ENCODE data around the gene CAMK4.
"Not testable (repeated sequence)": the region's sequence is repeated elsewhere in the genome, so short reads cannot be mapped to it uniquely, and the experiment has no call there.

The CAMK4 gene

DNA sequence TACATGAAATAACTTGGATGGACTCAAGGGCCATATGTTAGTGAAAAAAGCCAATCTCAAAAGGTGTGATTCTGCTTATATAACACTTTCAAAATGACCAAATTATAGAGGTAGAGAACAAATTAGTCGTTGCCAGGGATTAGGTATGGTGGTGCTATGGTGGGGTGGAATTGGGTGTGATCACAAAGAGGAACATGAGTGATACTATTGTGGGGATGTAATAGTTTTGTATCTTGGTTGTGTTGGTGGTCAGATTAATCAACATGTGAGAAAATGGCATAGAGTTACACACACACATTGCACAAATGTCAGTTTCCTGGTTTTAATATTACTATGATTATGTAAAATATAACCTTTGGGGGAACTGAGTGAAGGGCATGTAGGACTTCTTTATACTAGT, 31.9 kb downstream of the CAMK4 start:
- no peak for DNase-seq (ENCODE audit: low read depth in 2 of 2)

DNA sequence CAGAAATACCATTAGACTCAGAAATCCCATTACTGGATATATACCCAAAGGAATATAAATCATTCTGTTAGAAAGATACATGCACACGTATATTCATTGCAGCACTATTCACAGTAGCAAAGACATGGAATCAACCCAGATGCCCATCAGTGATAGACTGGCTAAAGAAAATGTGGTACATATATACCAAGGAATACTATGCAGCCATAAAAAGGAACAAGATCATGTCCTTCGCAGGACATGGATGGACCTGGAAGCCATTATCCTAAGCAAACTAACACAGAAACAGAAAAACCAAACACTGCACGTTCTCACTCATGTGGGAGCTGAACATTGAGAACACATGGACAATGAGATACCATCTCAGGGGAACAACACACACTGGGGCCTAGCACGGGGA, 33.4 kb downstream of the CAMK4 start:
- not testable (repeated sequence) for DNase-seq (ENCODE audit: low read depth in 2 of 2)

DNA sequence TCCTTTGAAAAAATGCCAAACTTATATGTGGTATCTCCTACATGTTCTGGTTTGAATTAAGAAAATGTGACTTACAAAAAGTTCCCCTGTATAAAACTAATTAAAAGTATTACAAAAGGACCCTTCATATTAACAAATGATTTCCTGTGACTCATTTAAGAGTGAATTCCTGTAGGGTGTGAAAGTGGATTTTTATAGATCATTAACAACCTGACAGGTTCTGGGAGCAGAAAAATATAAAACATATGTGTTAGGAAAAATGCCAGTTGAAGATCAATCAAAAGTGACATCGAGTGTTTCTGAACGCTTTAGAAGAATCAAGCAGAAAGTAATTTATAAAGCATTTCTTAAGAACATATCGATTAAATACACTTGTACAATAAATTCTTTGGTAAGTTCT, 35.5 kb downstream of the CAMK4 start:
- DNase-seq (ENCODE audit: low read depth in 2 of 2), result no peak

DNA sequence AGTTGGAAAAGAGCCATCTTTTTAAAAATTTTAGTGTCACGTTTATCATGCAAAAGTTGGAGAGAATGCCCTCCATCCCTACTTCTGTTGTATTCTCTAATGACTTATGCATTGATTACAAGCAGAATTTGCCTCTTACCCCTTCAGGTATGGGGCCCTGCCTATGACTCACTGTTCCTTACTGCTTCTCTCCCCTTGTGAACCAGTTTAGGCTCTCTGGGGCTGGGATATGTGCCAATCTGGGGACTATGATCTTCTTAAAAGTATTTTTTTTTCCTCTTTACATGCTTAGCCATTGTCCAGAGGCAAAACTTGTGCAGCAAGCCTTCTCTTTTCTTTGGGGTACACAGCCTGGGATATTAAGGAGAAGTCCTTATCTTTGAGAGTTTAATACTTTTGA, 37.4 kb downstream of the CAMK4 start:
- DNase-seq (ENCODE audit: low read depth in 2 of 2), result no peak

DNA sequence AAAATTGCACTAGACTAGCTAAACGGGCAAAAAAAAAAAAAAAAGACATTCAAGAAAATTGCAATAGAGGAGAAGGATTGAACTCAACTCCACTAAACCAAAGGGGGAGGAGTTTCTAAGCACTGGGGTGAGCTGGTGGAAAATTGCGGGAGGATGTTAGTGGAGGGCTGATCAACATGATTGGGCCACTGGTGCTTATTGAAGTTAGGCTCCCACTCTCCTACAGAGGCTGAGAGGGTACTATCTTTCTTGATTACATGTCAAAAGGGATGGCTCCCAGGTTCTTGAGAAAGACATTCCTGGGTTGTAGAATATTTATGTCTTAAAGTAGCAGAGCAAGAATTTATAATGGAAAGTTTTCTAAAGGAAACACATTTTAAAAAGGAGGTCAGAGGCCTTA, 38.0 kb downstream of the CAMK4 start:
- DNase-seq (ENCODE audit: low read depth in 2 of 2), result no peak

DNA sequence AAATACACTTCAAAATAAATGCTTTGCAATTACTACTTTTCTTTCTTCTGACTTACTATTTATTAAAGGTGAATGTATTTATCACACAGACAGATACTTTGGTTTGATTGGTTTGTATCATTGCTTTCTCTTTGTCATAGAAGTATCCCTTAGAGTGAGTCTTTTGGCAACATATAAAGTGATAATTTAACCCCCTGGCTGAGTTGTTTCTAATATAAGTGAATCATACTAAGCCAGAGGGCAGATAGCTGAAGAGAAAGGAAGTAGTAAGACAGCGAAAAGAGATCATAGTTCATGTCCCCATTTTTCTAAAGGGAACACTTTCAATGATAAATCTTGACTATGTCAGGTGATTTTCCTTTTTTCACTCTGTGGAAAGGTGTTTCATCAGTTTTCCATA, 38.6 kb downstream of the CAMK4 start:
- no peak for DNase-seq (ENCODE audit: low read depth in 2 of 2)

DNA sequence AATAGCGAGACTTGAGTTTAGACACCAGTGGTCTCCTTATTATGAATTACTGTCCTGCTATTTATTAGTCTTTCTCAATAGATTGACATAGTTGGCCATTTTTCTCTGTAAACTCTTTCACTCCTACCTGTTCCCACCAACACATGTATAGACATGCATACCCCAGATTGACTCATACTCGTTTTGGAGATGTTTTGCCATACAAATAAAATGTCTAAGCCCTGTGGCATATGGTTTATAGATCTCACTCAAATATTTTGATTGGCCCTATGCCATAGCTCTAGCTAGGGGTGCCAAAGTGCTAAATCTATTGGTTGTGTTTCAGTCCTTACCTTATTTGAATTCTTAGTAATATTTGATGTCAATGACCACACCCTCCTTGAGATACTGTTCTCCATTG, 42.3 kb downstream of the CAMK4 start:
- no peak for DNase-seq (ENCODE audit: low read depth in 2 of 2)

DNA sequence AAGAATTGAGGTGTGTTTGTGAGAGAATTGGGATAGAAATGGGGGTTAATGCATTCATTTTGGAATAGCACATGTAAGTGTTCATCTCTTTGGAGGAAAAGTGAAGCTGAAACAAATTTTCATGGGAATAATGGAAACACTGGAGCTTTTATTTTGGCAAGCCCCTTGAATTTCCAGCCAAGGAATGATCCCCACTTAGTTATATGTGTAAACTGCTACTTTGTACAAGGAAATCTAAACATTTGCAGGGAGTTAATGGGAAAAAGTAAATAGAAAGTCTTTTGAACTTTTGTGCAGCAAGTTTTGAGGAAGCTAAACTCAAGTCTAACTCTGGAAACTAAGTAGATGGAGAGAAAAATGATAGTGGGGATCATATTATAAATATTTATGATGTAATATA, 44.1 kb downstream of the CAMK4 start:
- no peak for DNase-seq (ENCODE audit: low read depth in 2 of 2)

DNA sequence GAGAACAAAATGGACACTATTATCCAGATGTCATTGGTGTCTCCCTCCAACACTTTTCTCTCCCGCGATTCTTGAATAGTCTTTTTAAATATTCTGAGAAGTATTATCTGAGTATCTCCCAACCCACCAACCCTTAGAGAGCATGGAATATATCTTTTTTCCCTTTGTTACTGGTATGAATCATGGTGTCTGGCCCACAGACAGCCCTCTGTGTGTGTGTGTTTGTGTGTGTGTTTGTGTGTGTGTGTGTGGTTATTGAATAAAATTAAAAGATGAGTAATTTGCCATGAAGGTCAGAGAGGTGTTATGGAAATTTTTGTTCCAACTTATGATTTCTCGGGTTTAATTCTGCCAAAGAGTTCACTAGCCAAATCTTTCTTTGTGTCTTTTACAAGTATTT, 47.7 kb downstream of the CAMK4 start:
- no peak for DNase-seq (ENCODE audit: low read depth in 2 of 2)

DNA sequence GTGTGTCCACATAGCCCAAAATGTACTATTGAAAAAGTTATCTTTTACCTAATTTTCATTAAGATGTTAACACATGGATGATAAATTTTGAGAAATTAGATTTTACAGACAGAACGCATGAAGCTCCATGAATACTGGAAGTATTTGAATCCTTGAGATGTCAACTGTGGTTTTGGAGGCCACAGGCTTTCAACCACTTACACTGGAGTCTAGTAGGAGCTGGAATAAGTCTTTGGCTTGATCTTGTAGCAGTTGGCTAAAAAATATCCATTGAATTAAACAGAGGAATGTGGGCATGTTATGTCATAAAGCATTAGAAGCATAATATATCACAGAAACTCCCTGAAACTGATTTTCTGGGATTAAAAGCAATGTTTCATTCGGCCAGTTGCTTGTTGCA, 52.9 kb downstream of the CAMK4 start:
- no peak for DNase-seq (ENCODE audit: low read depth in 2 of 2)

DNA sequence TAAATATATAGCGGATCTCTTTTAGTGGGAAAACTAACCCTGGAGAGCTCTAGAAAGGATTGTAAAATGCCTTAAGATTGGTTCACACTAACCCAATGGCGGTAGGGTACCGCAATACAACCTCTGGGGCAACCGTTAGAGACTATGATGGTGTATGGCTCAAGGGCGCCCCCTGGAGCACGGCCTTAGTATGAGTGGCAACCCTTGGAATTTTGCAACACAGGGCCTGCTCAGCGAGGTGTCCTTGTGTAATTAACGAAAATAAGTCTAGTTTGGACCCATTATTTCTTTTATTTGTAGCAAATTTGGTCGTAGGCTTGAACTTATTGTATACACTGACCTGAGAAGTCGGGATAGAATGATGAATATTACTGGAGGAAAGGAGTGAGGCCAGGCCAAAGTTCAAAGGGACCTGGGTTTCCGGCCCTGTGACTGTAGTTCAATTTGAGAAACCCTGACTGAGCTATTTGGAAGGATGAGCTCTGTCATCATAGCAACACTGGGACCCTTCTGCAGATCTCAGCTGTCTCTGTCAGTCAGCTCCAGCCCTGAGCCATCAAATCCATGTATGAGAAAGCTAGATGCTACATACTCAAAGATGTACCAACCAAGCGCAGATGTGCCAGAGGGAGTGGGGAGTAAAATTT, 54.8 kb downstream of the CAMK4 start:
- peak; percentile 77 to 87 for DNase-seq (ENCODE audit: low read depth in 2 of 2)

DNA sequence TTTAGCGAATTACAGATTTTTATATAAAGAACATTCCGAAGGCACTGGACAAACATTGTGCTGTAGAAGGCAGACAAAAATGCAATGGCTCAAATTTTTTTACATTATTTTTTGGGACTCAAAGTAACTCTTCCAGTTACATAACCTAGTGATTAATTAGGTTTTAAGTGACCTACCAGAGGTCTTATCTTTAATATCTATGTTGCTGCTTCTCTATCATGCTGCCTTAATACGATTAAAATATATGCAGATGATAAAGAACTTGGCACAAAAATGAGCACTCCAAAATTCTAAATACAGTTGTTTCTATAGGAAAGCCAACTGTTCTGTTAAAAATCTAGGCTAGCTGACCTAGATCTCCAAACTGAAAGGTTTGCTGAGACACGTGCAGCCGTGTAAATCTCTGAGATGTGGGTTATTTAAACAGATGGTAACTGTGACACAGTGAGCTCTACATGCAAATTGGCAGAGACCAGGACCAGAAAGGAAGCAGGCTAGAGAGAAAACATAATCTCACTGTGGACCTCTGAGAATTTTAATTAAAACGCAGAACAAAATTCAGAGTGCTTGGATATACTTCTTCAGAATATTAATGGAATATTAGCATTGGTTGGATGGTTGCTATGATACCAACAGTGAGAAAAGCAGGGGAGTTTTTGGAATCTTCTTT, 56.2 kb downstream of the CAMK4 start:
- no peak for DNase-seq (ENCODE audit: low read depth in 2 of 2)

DNA sequence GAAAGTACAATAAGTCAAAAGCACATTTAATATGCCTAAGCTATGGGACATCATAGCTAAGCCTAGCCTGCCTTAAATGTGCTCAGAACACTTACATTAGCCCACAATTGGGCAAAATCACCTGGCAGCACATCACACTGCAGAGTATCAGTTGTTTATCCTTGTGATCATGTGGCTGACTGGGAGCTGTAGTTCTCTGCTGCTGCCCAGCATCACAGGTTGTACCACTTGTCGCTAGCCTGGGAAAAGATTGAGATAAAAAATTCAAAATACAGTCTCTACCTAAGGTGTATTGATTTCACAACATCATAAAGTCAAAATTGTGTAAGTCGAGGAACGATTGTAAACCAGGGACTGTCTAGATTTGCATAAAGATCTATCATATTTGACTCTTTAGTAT, 58.6 kb downstream of the CAMK4 start:
- DNase-seq (ENCODE audit: low read depth in 2 of 2), result no peak

DNA sequence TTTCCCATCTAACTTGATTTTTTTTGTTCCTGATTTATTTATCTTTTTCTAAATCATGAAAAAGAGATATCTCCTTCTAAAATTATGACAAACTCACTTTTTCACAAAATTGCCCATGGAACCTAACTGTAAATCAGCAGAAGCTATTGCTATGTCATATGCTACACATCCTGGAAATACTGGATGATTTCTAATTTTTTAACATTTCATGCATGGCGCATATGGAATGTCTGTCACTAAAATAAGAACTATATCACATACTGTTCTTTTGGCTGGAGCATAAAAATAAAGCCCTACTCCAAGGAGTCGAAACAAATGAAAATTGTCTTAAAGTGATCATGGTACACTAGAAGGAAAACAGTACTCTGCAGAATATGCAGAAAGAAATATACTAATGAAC, 60.6 kb downstream of the CAMK4 start:
- no peak for DNase-seq (ENCODE audit: low read depth in 2 of 2)

DNA sequence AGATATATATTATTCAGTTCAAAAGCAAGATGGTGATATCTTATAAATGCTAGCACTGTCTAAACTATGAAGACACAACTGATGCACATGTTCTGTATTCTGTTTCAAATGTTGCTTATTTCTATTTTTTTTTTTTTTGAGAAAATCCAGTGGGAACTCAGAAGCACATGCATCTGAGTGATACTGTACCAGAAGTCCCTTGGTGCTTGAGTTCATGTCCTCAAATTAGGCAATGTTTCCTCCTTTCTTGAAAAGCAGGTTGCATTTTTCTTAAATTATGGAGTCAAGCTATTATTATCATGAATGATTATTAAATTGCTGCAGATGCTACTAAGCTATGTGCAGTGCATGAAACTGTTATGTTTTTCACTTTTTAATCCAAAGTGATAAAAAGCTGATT, 70.4 kb downstream of the CAMK4 start:
- DNase-seq (ENCODE audit: low read depth in 2 of 2), result no peak

DNA sequence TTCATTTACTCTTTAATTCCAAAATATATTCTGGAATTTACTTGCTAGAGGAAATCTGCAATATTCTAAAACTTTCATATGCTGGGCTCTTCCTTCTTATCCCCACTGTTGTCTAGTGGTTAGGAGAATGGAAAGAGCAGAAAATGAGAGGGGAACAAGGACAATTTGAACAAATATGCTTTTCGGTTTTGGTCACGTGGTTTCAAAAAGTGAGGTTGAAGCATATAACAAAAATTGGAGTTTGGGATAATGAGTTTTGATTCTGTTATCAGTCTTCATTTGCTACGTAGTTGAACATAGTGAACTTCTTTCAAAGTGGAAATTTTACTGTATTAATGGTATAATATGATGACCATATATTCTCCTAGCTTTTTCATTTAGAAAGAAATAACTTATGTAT, 71.5 kb downstream of the CAMK4 start:
- no peak for DNase-seq (ENCODE audit: low read depth in 2 of 2)

DNA sequence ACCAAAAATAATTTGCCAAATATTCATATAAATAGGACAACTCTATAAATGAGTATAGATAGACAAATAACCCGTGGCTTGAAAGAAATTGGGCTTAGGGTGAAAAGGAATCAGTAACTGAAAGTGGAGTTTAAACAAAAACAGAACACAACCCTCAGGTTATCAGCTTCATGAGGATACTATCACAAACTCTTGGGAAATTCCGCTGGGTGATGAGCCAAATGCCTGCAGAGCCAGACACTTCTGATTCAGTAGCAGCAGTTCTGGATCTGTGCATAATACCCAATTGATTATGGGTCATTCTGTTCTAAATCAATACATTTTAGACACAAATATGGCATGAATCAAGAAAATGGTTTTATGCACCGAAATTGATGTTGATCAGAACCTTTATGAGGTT, 72.4 kb downstream of the CAMK4 start:
- DNase-seq (ENCODE audit: low read depth in 2 of 2), result no peak

DNA sequence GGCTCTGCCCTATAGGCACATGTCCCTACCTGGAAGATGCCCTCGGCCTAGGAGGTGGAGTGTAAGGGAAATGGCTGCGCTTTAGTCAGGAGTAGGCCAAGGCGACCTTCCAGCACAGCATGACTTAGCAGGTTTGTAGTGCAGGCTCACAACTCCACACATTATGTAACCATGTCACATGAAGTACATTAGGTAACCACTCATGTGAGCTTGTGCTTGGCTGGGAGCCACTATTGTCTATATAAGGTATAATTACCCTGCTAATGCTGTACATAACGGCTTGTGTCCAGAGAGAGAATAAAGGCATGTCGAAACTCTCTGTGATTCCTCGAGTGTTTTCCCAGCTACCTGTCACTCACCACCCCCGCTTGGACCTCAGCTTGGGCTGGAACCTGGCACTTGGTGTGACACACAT, 74.9 kb downstream of the CAMK4 start:
- DNase-seq (ENCODE audit: low read depth in 2 of 2), result no peak

DNA sequence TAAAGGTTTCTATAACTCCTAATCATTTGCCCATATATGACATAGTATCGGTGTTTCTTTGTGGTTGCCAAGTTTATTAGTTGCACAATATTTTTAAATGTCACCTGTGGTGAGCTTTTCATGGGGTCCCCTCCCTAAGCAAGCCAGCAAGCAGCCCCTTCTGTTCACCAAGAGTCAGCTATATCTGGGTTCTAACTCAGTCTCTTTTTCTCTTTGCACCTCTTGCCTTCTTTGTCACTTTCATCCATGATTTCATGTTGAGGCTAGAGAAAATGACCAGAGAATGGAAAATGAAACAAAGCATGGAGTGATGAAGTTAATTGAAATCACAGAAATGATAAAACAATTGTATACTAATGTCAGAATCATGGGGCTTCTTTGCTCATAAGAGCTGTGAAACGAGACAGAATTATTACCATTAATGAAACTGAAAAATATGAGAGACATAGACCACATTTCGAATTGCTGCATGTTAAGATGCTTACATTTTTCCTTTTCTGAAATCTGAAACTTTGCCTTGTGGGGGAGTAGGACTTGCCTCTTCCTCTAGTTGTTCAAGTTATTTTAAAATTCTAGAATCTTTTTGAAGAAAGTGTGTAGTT, 75.7 kb downstream of the CAMK4 start:
- DNase-seq (ENCODE audit: low read depth in 2 of 2), result no peak

DNA sequence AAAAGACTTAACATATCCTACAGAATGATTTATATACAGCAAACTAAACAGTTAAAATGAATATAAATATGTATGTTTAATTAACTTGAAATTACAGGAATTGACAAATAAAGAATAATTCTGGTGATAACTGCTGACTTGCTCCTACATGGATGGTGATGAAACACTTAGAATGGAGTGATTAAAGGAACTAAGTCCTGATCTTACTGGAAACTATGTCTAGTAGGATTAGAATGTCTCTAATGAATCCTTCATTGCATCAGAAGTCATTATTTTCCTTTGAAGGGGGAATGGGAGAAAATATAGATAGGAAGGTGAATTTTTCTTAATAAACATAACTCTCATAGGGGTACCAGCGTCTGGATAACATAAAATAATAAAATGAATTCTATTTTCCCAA, 77.1 kb downstream of the CAMK4 start:
- no peak for DNase-seq (ENCODE audit: low read depth in 2 of 2)

DNA sequence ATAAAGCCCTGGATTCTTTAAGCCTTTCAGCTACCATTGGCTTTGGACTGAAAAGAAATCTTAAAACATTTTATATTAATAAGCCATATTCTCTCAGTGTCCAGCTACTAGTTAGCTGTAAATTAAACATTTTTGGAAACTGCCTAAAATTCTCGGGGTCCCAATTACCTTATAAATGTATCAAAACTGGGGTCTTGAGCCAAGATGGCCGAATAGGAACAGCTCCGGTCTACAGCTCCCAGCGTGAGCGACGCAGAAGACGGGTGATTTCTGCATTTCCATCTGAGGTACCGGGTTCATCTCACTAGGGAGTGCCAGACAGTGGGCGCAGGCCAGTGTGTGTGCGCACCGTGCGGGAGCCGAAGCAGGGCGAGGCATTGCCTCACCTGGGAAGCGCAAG, 77.9 kb downstream of the CAMK4 start:
- not testable (repeated sequence) for DNase-seq (ENCODE audit: low read depth in 2 of 2)

DNA sequence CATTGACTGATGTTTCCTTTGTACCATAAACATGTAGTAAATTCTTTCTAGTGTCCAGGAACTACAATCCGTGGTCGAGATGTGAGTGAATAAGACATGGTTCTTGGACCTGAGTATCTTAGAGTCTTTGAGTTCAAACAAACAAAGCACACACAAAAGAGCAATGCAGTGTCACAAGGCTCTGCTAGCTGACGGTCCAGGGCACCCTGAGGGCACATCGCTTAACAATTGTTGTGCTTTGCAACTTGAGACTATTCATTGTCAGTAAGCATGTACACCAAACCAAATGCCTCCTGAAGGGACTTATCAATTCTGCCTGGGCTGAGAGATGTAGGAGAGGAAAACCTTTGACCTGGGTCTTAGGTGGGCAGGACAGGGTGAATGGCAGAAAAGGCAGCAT, 84.8 kb downstream of the CAMK4 start:
- no peak for DNase-seq (ENCODE audit: low read depth in 2 of 2)

DNA sequence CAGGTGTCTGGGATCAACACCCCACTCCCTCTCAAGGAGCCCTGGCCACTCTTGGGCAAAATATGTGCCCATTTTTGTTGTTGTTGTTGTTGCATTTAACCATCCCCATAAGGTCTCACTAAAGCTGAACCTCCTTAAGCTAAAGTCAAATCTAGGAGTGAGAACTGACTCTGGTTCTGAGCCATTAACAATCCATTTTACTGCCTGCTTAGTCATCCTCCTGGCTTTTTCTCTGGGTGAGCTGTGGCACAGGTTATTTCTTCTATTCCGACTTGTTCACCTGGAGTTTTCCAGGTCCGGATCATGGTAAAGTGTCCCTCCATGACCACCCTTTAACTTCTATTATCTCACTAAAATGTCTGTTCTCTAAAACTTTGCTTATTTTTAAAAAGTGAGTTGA, 85.2 kb downstream of the CAMK4 start:
- no peak for DNase-seq (ENCODE audit: low read depth in 2 of 2)

Measured in stimulated activated CD4-positive, alpha-beta T cell treated with anti-CD3 and anti-CD28 coated beads, Interleukin-12 subunit alpha, Interleukin-12 subunit beta, amount 100 ng/mL, for 24 hours (primary cell).